Stomach (tissue), 4 donors: ENCODE results near the gene FLNA.

Source experiments
- POLR2AphosphoS5 ChIP-seq, 3 donors: sonication (generic); formaldehyde crosslinking; IDR thresholded peaks; one replicate each; pipeline ENCODE4 v1.6.1; 2016; ENCODE audit warnings: antibody characterized with exemption in 3 of 3
- TF ChIP-seq, protein P1 (sequence below), 7 experiments: fragments of 450-650 bp in 4 of 7; fragments of 200-600 bp in 3 of 7; sonication (generic) in 3 of 7; IDR thresholded peaks; one replicate each; pipeline ENCODE4 v1.5.1; 2016 to 2019; ENCODE audit warnings: antibody characterized with exemption in 7 of 7, control low read depth in 2 of 7, mild to moderate bottlenecking in 1 of 7

DNA sequence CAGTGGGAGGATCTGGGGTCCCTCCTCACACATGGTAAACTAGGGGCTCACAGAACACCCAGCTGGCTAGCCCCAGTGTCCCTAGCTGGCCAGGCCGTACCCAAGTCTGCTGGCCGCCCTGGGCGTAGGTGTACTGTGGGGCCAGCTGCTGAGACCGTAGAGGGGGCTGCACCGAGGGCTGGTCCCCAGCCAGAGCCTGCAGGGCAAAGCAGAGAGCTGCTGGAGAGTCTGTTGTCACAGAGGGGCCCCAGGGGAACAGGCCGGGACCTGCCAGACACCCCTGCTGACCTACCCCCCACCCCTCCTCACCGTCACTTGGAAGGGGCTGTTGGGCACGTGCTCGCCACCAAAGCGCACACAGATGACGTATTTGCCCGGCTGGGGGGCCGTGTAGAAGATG is 19.9 kb downstream of the FLNA start:
- TF ChIP-seq, protein P1, sequence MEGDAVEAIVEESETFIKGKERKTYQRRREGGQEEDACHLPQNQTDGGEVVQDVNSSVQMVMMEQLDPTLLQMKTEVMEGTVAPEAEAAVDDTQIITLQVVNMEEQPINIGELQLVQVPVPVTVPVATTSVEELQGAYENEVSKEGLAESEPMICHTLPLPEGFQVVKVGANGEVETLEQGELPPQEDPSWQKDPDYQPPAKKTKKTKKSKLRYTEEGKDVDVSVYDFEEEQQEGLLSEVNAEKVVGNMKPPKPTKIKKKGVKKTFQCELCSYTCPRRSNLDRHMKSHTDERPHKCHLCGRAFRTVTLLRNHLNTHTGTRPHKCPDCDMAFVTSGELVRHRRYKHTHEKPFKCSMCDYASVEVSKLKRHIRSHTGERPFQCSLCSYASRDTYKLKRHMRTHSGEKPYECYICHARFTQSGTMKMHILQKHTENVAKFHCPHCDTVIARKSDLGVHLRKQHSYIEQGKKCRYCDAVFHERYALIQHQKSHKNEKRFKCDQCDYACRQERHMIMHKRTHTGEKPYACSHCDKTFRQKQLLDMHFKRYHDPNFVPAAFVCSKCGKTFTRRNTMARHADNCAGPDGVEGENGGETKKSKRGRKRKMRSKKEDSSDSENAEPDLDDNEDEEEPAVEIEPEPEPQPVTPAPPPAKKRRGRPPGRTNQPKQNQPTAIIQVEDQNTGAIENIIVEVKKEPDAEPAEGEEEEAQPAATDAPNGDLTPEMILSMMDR (IDR thresholded peaks at IDR 0.05) = no peak
- no peak for TF ChIP-seq POLR2AphosphoS5 (IDR thresholded peaks at IDR 0.05)
